ENCODE results near the gene MRGPRD.

The MRGPRD gene

DNA sequence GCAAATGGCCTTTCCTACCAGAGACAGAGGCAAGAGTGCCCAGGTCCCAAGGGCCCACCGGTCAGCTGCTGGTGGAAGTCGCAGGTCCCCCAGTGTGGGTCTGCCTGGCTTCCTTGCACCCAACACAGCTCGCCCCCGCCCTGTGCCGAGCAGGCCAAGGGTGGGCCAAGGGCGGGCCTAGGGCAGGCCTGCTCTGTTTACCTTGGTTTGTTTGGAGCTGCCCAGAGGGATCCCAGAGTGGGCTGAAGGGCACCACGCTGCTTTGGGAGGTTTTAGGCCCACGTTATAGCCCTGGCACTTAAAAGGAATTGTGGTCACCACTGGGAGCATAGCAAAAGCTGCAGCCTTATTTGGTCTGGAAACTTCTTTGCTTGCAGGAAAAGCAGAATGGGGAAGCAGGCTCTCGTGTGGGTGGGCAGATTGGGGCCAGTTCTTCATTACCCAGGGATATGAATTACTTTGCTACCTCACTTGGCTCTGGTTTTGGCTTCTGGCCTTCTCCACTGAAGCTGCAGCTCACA lies 38.0 kb downstream of the MRGPRD start:
- TF ChIP-seq POLR2AphosphoS5 (IDR thresholded peaks at IDR 0.05; ENCODE audit: low read depth, low read length) = no peak
- no peak for TF ChIP-seq TAF1 (IDR thresholded peaks at IDR 0.05; ENCODE audit: borderline replicate concordance, insufficient read depth, low read length)
- TF ChIP-seq, protein P1, sequence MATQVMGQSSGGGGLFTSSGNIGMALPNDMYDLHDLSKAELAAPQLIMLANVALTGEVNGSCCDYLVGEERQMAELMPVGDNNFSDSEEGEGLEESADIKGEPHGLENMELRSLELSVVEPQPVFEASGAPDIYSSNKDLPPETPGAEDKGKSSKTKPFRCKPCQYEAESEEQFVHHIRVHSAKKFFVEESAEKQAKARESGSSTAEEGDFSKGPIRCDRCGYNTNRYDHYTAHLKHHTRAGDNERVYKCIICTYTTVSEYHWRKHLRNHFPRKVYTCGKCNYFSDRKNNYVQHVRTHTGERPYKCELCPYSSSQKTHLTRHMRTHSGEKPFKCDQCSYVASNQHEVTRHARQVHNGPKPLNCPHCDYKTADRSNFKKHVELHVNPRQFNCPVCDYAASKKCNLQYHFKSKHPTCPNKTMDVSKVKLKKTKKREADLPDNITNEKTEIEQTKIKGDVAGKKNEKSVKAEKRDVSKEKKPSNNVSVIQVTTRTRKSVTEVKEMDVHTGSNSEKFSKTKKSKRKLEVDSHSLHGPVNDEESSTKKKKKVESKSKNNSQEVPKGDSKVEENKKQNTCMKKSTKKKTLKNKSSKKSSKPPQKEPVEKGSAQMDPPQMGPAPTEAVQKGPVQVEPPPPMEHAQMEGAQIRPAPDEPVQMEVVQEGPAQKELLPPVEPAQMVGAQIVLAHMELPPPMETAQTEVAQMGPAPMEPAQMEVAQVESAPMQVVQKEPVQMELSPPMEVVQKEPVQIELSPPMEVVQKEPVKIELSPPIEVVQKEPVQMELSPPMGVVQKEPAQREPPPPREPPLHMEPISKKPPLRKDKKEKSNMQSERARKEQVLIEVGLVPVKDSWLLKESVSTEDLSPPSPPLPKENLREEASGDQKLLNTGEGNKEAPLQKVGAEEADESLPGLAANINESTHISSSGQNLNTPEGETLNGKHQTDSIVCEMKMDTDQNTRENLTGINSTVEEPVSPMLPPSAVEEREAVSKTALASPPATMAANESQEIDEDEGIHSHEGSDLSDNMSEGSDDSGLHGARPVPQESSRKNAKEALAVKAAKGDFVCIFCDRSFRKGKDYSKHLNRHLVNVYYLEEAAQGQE (IDR thresholded peaks at IDR 0.05; ENCODE audit: insufficient read depth in 1 of 2, low read depth in 2 of 2, low read length in 2 of 2) = no peak
- TF ChIP-seq SIN3A (IDR thresholded peaks at IDR 0.05; ENCODE audit: borderline replicate concordance, insufficient read depth, low read length) = no peak
- TF ChIP-seq FOXP2 (optimal IDR thresholded peaks at IDR 0.05; ENCODE audit: borderline replicate concordance, extremely low read depth, extremely low read length, insufficient read depth) = no peak

GRCh38 chr11:68942095-68942620 lies 38.6 kb downstream of the MRGPRD start:
- TF ChIP-seq TAF1 (IDR thresholded peaks at IDR 0.05; ENCODE audit: borderline replicate concordance, insufficient read depth, low read length) = no peak
- TF ChIP-seq SIN3A (IDR thresholded peaks at IDR 0.05; ENCODE audit: borderline replicate concordance, insufficient read depth, low read length) = no peak
- TF ChIP-seq, protein P1 (IDR thresholded peaks at IDR 0.05; ENCODE audit: insufficient read depth in 1 of 2, low read depth in 2 of 2, low read length in 2 of 2) = no peak
- TF ChIP-seq POLR2AphosphoS5 (IDR thresholded peaks at IDR 0.05; ENCODE audit: low read depth, low read length) = no peak
- no peak for TF ChIP-seq FOXP2 (optimal IDR thresholded peaks at IDR 0.05; ENCODE audit: borderline replicate concordance, extremely low read depth, extremely low read length, insufficient read depth)

DNA sequence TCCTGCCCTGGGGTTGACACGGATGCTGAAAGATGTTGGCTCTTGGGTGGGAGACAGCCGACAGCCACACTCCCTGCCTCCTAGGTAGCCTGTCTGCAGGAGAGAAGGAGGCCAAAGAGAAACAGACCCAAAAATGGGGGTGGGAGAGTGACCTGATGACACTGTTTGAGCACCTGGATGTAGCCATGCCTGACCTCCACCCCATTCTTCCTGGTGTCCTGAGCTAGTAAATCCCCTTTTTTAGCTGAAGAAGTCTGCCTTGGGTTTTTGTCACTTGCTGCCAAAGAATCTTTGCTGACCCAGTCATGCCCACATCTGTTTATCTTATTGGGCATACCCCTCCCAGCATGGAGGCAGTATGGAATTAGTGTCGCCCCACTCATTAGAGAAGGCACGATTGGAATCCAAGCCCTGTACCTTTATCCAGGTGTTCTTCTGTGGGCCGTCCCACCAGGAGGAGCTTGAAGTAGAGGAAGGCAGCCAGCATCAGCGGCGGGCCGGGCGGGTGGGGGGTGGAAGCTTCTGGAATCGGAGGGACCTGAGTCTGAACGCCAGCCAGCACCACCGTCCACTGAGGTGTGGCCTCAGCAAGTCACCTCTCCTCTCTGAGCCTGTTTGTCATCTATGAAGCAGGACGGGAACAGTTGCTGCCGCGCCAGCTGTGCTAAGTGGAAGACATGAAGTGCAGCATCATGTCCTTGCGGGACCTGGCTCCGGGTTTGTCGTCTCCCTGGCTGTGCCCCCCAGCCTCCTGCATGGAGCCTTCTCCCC lies 39.3 kb downstream of the MRGPRD start:
- TF ChIP-seq TAF1 (IDR thresholded peaks at IDR 0.05; ENCODE audit: borderline replicate concordance, insufficient read depth, low read length) (no peak), POLR2AphosphoS5 (IDR thresholded peaks at IDR 0.05; ENCODE audit: low read depth, low read length) (no peak), SIN3A (IDR thresholded peaks at IDR 0.05; ENCODE audit: borderline replicate concordance, insufficient read depth, low read length) (no peak), FOXP2 (optimal IDR thresholded peaks at IDR 0.05; ENCODE audit: borderline replicate concordance, extremely low read depth, extremely low read length, insufficient read depth) (no peak)
- TF ChIP-seq, protein P1 (IDR thresholded peaks at IDR 0.05; ENCODE audit: insufficient read depth in 1 of 2, low read depth in 2 of 2, low read length in 2 of 2) = no peak

- TF ChIP-seq TAF1 (IDR thresholded peaks at IDR 0.05; ENCODE audit: borderline replicate concordance, insufficient read depth, low read length) (no peak), FOXP2 (optimal IDR thresholded peaks at IDR 0.05; ENCODE audit: borderline replicate concordance, extremely low read depth, extremely low read length, insufficient read depth) (no peak), SIN3A (IDR thresholded peaks at IDR 0.05; ENCODE audit: borderline replicate concordance, insufficient read depth, low read length) (no peak), POLR2AphosphoS5 (IDR thresholded peaks at IDR 0.05; ENCODE audit: low read depth, low read length) (no peak)
- TF ChIP-seq, protein P1 (IDR thresholded peaks at IDR 0.05; ENCODE audit: insufficient read depth in 1 of 2, low read depth in 2 of 2, low read length in 2 of 2) = no peak
Observed at GRCh38 chr11:68940651-68941323, 40.0 kb downstream of the MRGPRD start.

All from PFSK-1 (cell line).